Activated CD4-positive, alpha-beta T cell treated with anti-CD3 and anti-CD28 coated beads, Interleukin-2, amount 10 ng/mL, durations not matched to agents 24 days and 14 days (primary cell): ENCODE measurements around the gene ATP8B3. TPM values are rescaled to one million over a fixed set of nuclear protein-coding genes. Genes with fewer than 3 reads are reported as not detected.
A peak's percentile ranks its signal among the peaks of the same experiment; 100 is the strongest.

Source experiments
- DNase-seq: peaks from one replicate; pipeline ENCODE4 v3.0.0; 2022
- H3K27ac Mint-ChIP-seq: one replicate; pipeline ENCODE4 v1.8.0; 2022; ENCODE audit warnings: mild to moderate bottlenecking, mixed read lengths
- H3K27me3 Mint-ChIP-seq: one replicate; pipeline ENCODE4 v1.8.0; 2022; ENCODE audit warnings: mixed read lengths
- H3K36me3 Mint-ChIP-seq: one replicate; pipeline ENCODE4 v1.8.0; 2022; ENCODE audit warnings: low read depth, mild to moderate bottlenecking, mixed read lengths
- H3K4me1 Mint-ChIP-seq: one replicate; pipeline ENCODE4 v1.8.0; 2021; ENCODE audit warnings: mixed read lengths
- H3K4me3 Mint-ChIP-seq: one replicate; pipeline ENCODE4 v1.8.0; 2022; ENCODE audit warnings: mild to moderate bottlenecking, moderate library complexity, mixed read lengths
- H3K9me3 Mint-ChIP-seq: one replicate; pipeline ENCODE4 v1.8.0; 2021; ENCODE audit warnings: mixed read lengths
- intact Hi-C: fragments of 100-400 bp; cut with micrococcal nuclease; formaldehyde crosslinking; loops from one replicate; pipeline ENCODE4 v1.15.1; 2023
- total RNA-seq: library from RNA; stranded (reverse); gene quantifications from 2 replicates; pipeline ENCODE4 v1.2.3, GENCODE V29; 2022

The ATP8B3 gene
- total RNA-seq, 1 donor from 2014 or later = 3.6 TPM

- Mint-ChIP-seq H3K27me3 (peaks cover 48% of the 10 kb centered on the region), H3K4me1 (peaks cover 6% of the 10 kb centered on the region), H3K4me3 (peak overlapping the region; percentile 48), H3K9me3 (no peaks in the 10 kb centered on the region), H3K27ac (peak overlapping the region; percentile 72), H3K36me3 (no peaks in the 10 kb centered on the region)
- no peak for DNase-seq
- intact Hi-C loops = no loop called here
Observed at GRCh38 chr19:1747285-1748114, 64.6 kb downstream of the ATP8B3 start.

DNA sequence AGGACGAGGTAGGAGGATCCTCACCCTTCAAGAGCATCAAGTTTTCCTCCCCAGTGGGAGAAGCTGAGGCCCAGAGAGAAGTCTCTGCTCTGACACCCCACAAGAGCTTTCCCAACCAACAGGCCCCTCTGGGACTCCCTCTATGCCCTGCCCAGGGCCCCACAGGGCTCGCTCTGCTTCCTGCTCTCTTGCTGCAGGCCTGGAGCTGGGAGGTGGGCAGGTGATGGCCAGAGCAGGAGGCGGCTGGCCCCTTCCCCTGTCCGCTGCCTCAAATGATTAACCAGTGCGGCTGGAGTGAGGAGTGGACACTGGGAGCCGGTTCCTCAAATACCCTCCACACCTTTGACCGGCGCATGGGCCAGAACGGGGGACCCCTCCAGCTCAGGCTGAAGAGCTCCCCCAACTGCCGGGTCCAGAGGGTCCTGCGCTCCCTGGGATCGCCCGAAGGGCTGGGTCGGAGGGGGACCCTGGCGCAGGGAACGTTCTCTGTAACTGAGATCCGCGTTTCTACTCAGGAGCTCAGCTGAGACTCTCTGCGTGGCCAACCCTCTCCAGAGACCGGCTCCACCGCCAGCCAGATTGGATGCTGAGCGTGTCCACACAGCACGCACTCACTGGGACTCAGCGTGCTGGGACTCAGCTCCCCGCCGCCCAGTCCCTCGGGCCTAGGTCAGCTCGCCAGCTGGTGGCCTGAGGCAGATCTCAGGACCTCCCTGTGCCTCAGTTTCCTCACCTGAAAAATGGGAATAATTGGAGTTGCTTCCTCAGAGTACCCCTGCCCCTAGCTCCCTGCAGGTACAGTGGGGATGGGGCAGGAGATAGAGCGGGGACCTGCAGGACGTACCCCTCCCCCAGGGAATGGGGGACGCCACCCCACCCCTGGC is 65.4 kb downstream of the ATP8B3 start:
- Mint-ChIP-seq H3K27me3 (peaks cover 43% of the 10 kb centered on the region), H3K36me3 (no peaks in the 10 kb centered on the region), H3K9me3 (no peaks in the 10 kb centered on the region), H3K4me3 (no peak overlapping the region), H3K27ac (no peak overlapping the region), H3K4me1 (peaks cover 6% of the 10 kb centered on the region)
- no peak for DNase-seq
- intact Hi-C loops = no loop called here

- Mint-ChIP-seq H3K27ac (no peak overlapping the region), H3K36me3 (no peaks in the 10 kb centered on the region), H3K4me3 (no peak overlapping the region), H3K27me3 (peaks cover 35% of the 10 kb centered on the region), H3K9me3 (peaks cover under 1% of the 10 kb centered on the region), H3K4me1 (peaks cover 6% of the 10 kb centered on the region)
- no peak for DNase-seq
- intact Hi-C loops = no loop called here
Observed at GRCh38 chr19:1745589-1746031, 66.5 kb downstream of the ATP8B3 start.

DNA sequence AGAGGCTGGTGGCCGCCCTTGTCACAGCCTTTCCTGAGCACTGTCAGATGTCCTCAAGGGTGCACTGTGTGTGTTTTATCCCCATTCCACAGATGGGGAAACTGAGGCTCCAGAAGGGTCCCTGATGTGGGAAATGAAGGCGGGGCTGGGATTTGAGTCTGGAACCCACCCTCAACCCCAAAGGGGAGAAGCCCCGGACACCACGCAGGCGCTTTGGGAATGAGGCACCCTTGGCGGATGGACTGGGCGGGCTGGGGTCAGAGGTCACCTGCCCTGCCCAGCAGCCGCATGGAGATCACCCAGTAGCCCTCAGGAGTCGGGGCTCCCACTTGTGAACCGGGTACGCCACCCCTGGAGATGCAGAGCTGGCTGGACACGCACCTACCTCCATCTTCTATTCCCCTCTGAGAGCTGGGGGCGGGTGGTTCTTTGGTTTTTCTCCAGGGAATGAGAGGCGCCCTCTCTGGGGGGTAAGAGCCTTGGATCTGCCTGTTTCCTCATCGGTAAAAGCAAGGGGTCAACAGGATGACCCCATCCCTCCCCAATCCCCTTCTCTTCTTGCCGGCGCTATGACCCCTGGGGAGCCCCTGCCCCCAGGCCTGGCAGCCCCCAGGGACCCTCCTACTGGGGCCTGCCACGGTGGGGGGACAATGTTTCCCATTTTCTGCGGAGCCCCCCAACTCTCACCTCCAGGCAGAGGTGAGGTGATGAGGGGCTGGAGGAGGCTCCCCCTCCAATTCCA is 67.1 kb downstream of the ATP8B3 start:
- Mint-ChIP-seq H3K36me3 (no peaks in the 10 kb centered on the region), H3K4me3 (no peak overlapping the region), H3K27me3 (peaks cover 33% of the 10 kb centered on the region), H3K9me3 (peaks cover 3% of the 10 kb centered on the region), H3K27ac (no peak overlapping the region), H3K4me1 (peaks cover 6% of the 10 kb centered on the region)
- intact Hi-C loops = no loop called here
- no peak for DNase-seq

DNA sequence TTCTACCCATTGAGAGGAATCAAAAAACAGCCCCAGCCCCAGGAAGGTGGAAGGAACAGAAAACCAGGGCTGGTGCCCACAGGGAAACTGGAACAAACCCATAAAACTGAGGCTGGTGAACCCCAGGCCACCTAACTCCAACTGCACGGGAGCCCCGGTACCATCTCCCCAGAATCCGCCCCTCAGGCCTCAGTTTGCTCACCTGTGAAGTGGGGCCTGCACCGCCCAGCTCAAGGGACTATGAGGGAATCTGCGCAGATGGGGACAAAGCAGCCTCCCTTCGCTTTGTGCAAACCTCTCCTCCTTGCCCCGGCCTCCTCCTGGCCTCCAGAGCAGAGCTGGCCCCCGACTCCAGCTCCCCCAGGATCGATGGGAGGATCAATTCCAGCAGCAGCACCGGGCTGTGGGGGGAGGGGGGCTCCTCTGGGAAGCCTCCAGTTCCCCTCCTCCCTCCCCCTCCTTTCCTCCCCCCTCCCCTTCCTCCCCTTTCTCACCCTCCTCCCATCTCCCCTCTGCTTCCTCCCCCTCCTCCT is 67.9 kb downstream of the ATP8B3 start:
- H3K36me3 Mint-ChIP-seq = no peaks in the 10 kb centered on the region

GRCh38 chr19:1742989-1743696 is 68.9 kb downstream of the ATP8B3 start:
- peaks cover 31% of the 10 kb centered on the region for H3K27me3 Mint-ChIP-seq
- no peak for DNase-seq
- peaks cover 3% of the 10 kb centered on the region for H3K9me3 Mint-ChIP-seq
- no peaks in the 10 kb centered on the region for H3K36me3 Mint-ChIP-seq
- no peak overlapping the region for H3K4me3 Mint-ChIP-seq
- intact Hi-C loops = no loop called here
- peaks cover 6% of the 10 kb centered on the region for H3K4me1 Mint-ChIP-seq
- no peak overlapping the region for H3K27ac Mint-ChIP-seq

More for the DNA sequence above, 67.9 kb downstream of the ATP8B3 start:
- no peak overlapping the region for H3K27ac Mint-ChIP-seq
- DNase-seq = no peak
- peaks cover 31% of the 10 kb centered on the region for H3K27me3 Mint-ChIP-seq
- H3K4me1 Mint-ChIP-seq = peaks cover 6% of the 10 kb centered on the region
- no peak overlapping the region for H3K4me3 Mint-ChIP-seq
- intact Hi-C loops = no loop called here
- H3K9me3 Mint-ChIP-seq = peaks cover 3% of the 10 kb centered on the region

DNA sequence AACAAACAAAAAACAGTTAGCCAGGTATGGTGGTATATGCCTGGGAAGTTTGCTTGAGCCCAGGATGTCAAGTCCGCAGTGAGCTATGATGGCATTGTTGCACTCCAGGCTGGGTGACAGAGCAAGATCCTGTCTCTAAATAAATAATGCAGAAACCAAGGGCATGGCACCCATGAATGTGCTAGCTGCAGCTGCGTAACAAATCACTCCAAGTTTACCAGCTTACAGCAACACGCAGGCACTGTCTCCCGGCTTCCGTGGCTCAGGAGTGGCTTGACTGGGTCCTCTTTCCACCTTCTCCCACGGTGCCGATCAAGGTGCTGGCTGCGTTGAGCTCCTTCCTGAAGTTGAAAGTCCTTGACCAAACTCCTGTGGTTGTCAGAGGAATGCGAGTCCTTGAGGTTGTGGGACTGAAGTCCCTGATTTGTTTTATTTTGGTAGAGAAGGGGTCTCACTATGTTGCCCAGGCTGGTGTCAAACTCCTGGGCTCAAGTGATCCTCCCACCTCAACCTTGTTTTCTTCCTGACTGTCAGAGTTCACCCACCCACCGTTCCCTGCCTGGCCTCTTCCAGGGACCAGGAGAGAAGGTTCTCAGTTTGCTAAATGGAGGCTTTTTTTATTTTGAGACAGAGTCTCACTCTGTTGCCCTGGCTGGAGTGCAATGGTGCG is 72.0 kb downstream of the ATP8B3 start:
- H3K36me3 Mint-ChIP-seq = no peaks in the 10 kb centered on the region
- intact Hi-C loops = no loop called here
- H3K4me1 Mint-ChIP-seq = no peaks in the 10 kb centered on the region
- peaks cover 24% of the 10 kb centered on the region for H3K27me3 Mint-ChIP-seq
- H3K27ac Mint-ChIP-seq = no peak overlapping the region
- no peak for DNase-seq
- no peak overlapping the region for H3K4me3 Mint-ChIP-seq
- H3K9me3 Mint-ChIP-seq = peaks cover 3% of the 10 kb centered on the region

- Mint-ChIP-seq H3K4me3 (no peak overlapping the region), H3K9me3 (peaks cover 3% of the 10 kb centered on the region), H3K27ac (no peak overlapping the region), H3K27me3 (peaks cover 29% of the 10 kb centered on the region), H3K4me1 (no peaks in the 10 kb centered on the region), H3K36me3 (no peaks in the 10 kb centered on the region)
- DNase-seq = no peak
- intact Hi-C loops = no loop called here
Observed at GRCh38 chr19:1736927-1737326, 75.1 kb downstream of the ATP8B3 start.

DNA sequence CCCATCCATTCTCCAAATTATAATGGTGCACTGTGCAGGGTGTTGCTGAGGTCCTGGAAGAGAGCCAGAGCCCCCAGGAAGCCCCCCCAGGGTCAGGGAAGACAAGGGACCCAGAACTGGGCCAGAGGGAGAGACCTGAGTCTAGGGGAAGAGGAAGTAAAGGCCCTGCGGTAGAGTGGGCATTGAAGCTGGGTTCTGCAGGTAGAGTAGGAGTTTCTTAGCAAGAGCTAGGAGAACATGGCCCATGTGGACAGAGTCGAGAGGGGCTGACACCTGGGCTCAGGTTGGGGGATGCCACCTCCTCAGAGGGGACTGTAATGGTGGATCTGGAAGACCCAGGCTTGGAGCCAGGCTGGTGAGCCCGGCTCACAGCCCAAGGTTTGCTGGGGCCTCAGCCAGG is 75.8 kb downstream of the ATP8B3 start:
- H3K4me1 Mint-ChIP-seq = no peaks in the 10 kb centered on the region
- no peak overlapping the region for H3K27ac Mint-ChIP-seq
- no peak overlapping the region for H3K4me3 Mint-ChIP-seq
- DNase-seq = no peak
- peaks cover 3% of the 10 kb centered on the region for H3K9me3 Mint-ChIP-seq
- H3K27me3 Mint-ChIP-seq = peaks cover 28% of the 10 kb centered on the region
- H3K36me3 Mint-ChIP-seq = no peaks in the 10 kb centered on the region
- intact Hi-C loops = no loop called here

DNA sequence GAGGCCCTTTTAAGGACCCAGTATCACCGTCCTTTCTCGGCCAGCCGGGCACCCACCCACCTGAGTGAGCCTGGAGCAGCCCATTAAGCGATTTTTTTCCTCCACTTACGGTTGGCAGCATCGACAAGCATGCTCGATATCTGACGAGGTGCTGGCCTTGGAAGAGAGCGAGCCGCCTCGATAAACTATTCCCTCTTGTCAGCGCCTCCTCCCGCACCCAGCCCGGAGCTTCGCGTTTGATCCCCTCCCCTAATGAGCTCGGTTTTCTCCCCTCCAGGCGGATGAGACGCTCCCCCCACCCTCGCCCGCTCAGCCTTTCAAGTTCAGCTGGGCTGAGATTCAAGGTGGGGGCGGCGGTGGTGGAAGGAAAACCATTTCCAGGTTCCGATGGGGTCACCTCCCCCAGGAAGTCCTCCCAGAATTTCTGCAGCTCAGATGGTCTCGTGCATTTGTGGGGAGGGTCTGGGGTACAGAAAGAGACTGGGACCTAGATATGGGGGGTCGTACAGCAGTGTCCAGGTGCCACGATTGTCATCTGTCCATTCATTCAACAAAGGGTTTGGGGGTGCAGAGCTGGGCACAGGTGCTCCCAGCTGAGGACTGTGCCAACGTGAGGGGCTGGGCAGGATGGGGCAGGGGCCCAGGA is 77.6 kb downstream of the ATP8B3 start:
- H3K36me3 Mint-ChIP-seq = no peaks in the 10 kb centered on the region
- no peaks in the 10 kb centered on the region for H3K9me3 Mint-ChIP-seq
- DNase-seq = no peak
- peaks cover 22% of the 10 kb centered on the region for H3K27me3 Mint-ChIP-seq
- no peak overlapping the region for H3K27ac Mint-ChIP-seq
- intact Hi-C loops = no loop called here
- H3K4me1 Mint-ChIP-seq = no peaks in the 10 kb centered on the region
- no peak overlapping the region for H3K4me3 Mint-ChIP-seq
